Measurements from ENCODE around the gene GET4.

GRCh38 chr7:842431-843031 is 33.8 kb upstream of the GET4 start:
- TF ChIP-seq CTCF (IDR thresholded peaks at IDR 0.05; ENCODE audit: low read depth, low read length): no peak
- TF ChIP-seq MAX (IDR thresholded peaks at IDR 0.05; ENCODE audit: low read depth, low read length): no peak
- no peak for TF ChIP-seq POLR2A (IDR thresholded peaks at IDR 0.05; ENCODE audit: extremely low read depth, insufficient read length)
- no peak for TF ChIP-seq MYC (IDR thresholded peaks at IDR 0.05; ENCODE audit: low read depth, low read length)
